Measurements from ENCODE around the gene BMPR2. TPM values are rescaled to one million over a fixed set of nuclear protein-coding genes. Genes with fewer than 3 reads are reported as not detected.

The BMPR2 gene
- total RNA-seq, 1 experiment from 2014 or later = 10.0 TPM

- Histone ChIP-seq H2AFZ (ENCODE audit: low read length) (no peak overlapping the region), H3K27me3 (ENCODE audit: low read length) (no peaks in the 10 kb centered on the region), H3K9me2 (replicated peaks; ENCODE audit: low read length) (no peaks in the 10 kb centered on the region), H3F3A (ENCODE audit: low read length, unreplicated experiment) (no peaks in the 10 kb centered on the region), H4K20me1 (ENCODE audit: low read length) (no peaks in the 10 kb centered on the region), H3K9ac (ENCODE audit: low read length) (no peak overlapping the region), H3K4me1 (ENCODE audit: insufficient read depth, low read length) (no peaks in the 10 kb centered on the region), H3K79me2 (ENCODE audit: low read length) (no peaks in the 10 kb centered on the region), H3K4me2 (ENCODE audit: low read length) (no peak overlapping the region), H3K27ac (ENCODE audit: low read length) (no peak overlapping the region), H3K36me3 (ENCODE audit: low read depth, low read length) (no peaks in the 10 kb centered on the region), H3K4me3 (ENCODE audit: low read length) (no peak overlapping the region), H3K9me3 (ENCODE audit: low read length) (no peaks in the 10 kb centered on the region)
- BruUV-seq (replicated peaks) = no TSS peak
- ChIA-PET CTCF (no interaction called here), POLR2A (ENCODE audit: unreplicated experiment) (no interaction called here)
- DNase-seq = no peak
- ATAC-seq = no peak
- TF ChIP-seq EZH2 (IDR thresholded peaks at IDR 0.05; ENCODE audit: low read length, unreplicated experiment) (no peak), CTCF (conservative IDR thresholded peaks at IDR 0.05; ENCODE audit: low read depth, low read length) (no peak), EZH2phosphoT487 (IDR thresholded peaks at IDR 0.05; ENCODE audit: borderline replicate concordance, low read length) (no peak)
- intact Hi-C loops (cut with micrococcal nuclease) = no loop called here
Measured at GRCh38 chr2:202454536-202454935, 78.4 kb downstream of the BMPR2 start.

- H3K4me2 ChIP-seq (ENCODE audit: low read length) = no peak overlapping the region
- no peaks in the 10 kb centered on the region for H3K27me3 ChIP-seq (ENCODE audit: low read length)
- CTCF ChIA-PET = no interaction called here
- no peaks in the 10 kb centered on the region for H3K4me1 ChIP-seq (ENCODE audit: insufficient read depth, low read length)
- no peaks in the 10 kb centered on the region for H3K36me3 ChIP-seq (ENCODE audit: low read depth, low read length)
- H3K9me3 ChIP-seq (ENCODE audit: low read length) = no peaks in the 10 kb centered on the region
- H3K27ac ChIP-seq (ENCODE audit: low read length) = no peak overlapping the region
- TF ChIP-seq CTCF (conservative IDR thresholded peaks at IDR 0.05; ENCODE audit: low read depth, low read length) (no peak), EZH2phosphoT487 (IDR thresholded peaks at IDR 0.05; ENCODE audit: borderline replicate concordance, low read length) (no peak), EZH2 (IDR thresholded peaks at IDR 0.05; ENCODE audit: low read length, unreplicated experiment) (no peak)
- ATAC-seq (no peak), DNase-seq (no peak)
- no peak overlapping the region for H3K4me3 ChIP-seq (ENCODE audit: low read length)
- H3F3A ChIP-seq (ENCODE audit: low read length, unreplicated experiment) = no peaks in the 10 kb centered on the region
- H3K9ac ChIP-seq (ENCODE audit: low read length) = no peak overlapping the region
- H3K9me2 ChIP-seq (replicated peaks; ENCODE audit: low read length) = no peaks in the 10 kb centered on the region
- H3K79me2 ChIP-seq (ENCODE audit: low read length) = no peaks in the 10 kb centered on the region
- no peaks in the 10 kb centered on the region for H4K20me1 ChIP-seq (ENCODE audit: low read length)
- POLR2A ChIA-PET (ENCODE audit: unreplicated experiment) = no interaction called here
- no TSS peak for BruUV-seq (replicated peaks)
- no peak overlapping the region for H2AFZ ChIP-seq (ENCODE audit: low read length)
- intact Hi-C loops (cut with micrococcal nuclease) = no loop called here
Measured at GRCh38 chr2:202455114-202455513, 79.0 kb downstream of the BMPR2 start.

GRCh38 chr2:202460119-202460518 lies 84.0 kb downstream of the BMPR2 start:
- H3K27ac ChIP-seq (ENCODE audit: low read length) = no peak overlapping the region
- no peak for ATAC-seq

More at GRCh38 chr2:202460119-202460518, 84.0 kb downstream of the BMPR2 start:
- Histone ChIP-seq H3F3A (ENCODE audit: low read length, unreplicated experiment) (no peaks in the 10 kb centered on the region), H3K4me1 (ENCODE audit: insufficient read depth, low read length) (no peaks in the 10 kb centered on the region), H3K9me2 (replicated peaks; ENCODE audit: low read length) (no peaks in the 10 kb centered on the region), H3K4me3 (ENCODE audit: low read length) (no peak overlapping the region), H4K20me1 (ENCODE audit: low read length) (no peaks in the 10 kb centered on the region), H3K27me3 (ENCODE audit: low read length) (no peaks in the 10 kb centered on the region), H3K36me3 (ENCODE audit: low read depth, low read length) (no peaks in the 10 kb centered on the region), H3K9ac (ENCODE audit: low read length) (no peak overlapping the region), H2AFZ (ENCODE audit: low read length) (no peak overlapping the region), H3K9me3 (ENCODE audit: low read length) (no peaks in the 10 kb centered on the region), H3K79me2 (ENCODE audit: low read length) (no peaks in the 10 kb centered on the region), H3K4me2 (ENCODE audit: low read length) (no peak overlapping the region)
- intact Hi-C loops (cut with micrococcal nuclease) = no loop called here
- ChIA-PET CTCF (no interaction called here), POLR2A (ENCODE audit: unreplicated experiment) (no interaction called here)
- no TSS peak for BruUV-seq (replicated peaks)
- TF ChIP-seq CTCF (conservative IDR thresholded peaks at IDR 0.05; ENCODE audit: low read depth, low read length) (no peak), EZH2 (IDR thresholded peaks at IDR 0.05; ENCODE audit: low read length, unreplicated experiment) (no peak), EZH2phosphoT487 (IDR thresholded peaks at IDR 0.05; ENCODE audit: borderline replicate concordance, low read length) (no peak)
- DNase-seq = no peak

Measured in PC-3 (cell line).